Calu3 (cell line): Measurements from ENCODE around the gene TCFL5. TPM values are rescaled to one million over a fixed set of nuclear protein-coding genes. Genes with fewer than 3 reads are reported as not detected.

Experiments
- BruUV-seq: library from RNA; stranded (reverse); fragments of 400-500 nt; replicated peaks from 2 replicates; lab custom pipeline; 2021; lab: Mats Ljungman, UMichigan
- CTCF ChIA-PET: fragments of 300-600 bp; sonication (Branson Sonifier 250); formaldehyde crosslinking; loops from one replicate; lab custom pipeline; 2022; ENCODE audit warnings: antibody characterized with exemption; lab: Charles Lee
- DNase-seq: peaks from one replicate; pipeline ENCODE4 v3.0.0; 2022
- H3K27ac Mint-ChIP-seq: one replicate; pipeline ENCODE4 v1.8.0; 2022; ENCODE audit warnings: mixed read lengths; ENCODE audit not compliant: unreplicated experiment
- H3K27me3 Mint-ChIP-seq: one replicate; pipeline ENCODE4 v1.8.0; 2022; ENCODE audit warnings: mixed read lengths; ENCODE audit not compliant: unreplicated experiment
- H3K36me3 Mint-ChIP-seq: one replicate; pipeline ENCODE4 v1.8.0; 2022; ENCODE audit warnings: mild to moderate bottlenecking, moderate library complexity, mixed read lengths; ENCODE audit not compliant: insufficient read depth, unreplicated experiment
- H3K4me1 Mint-ChIP-seq: one replicate; pipeline ENCODE4 v1.8.0; 2022; ENCODE audit warnings: mild to moderate bottlenecking, low read depth, mixed read lengths; ENCODE audit not compliant: unreplicated experiment
- H3K4me3 Mint-ChIP-seq: one replicate; pipeline ENCODE4 v1.8.0; 2022; ENCODE audit warnings: mild to moderate bottlenecking, low read depth, moderate library complexity, mixed read lengths; ENCODE audit not compliant: unreplicated experiment
- H3K9me3 Mint-ChIP-seq: one replicate; pipeline ENCODE4 v1.8.0; 2022; ENCODE audit warnings: low read depth, mixed read lengths; ENCODE audit not compliant: unreplicated experiment
- CTCF ChIP-seq: fragments of 200-600 bp; IDR thresholded peaks from one replicate; pipeline ENCODE4 v1.8.0; 2022; ENCODE audit warnings: antibody characterized with exemption; ENCODE audit not compliant: unreplicated experiment
- intact Hi-C: fragments of 100-400 bp; cut with micrococcal nuclease; formaldehyde crosslinking; loops from one replicate; pipeline ENCODE4 v1.10.0; 2022; ENCODE audit not compliant: unreplicated experiment
- total RNA-seq: library from RNA; stranded (reverse); gene quantifications from 2 replicates; pipeline ENCODE4 v1.2.3, GENCODE V29; 2022

Gene TCFL5
- total RNA-seq, 1 experiment from 2014 or later: 22.3 TPM

- Mint-ChIP-seq H3K27me3 (no peaks in the 10 kb centered on the region), H3K4me3 (peak overlapping the region; percentile 53), H3K9me3 (no peaks in the 10 kb centered on the region), H3K27ac (no peak overlapping the region), H3K4me1 (peaks cover 17% of the 10 kb centered on the region), H3K36me3 (peaks cover 11% of the 10 kb centered on the region)
- CTCF ChIA-PET: interaction anchor here (0.6 to 1.0 kb wide), 3 partner anchors 52 to 353 kb away, joined by 3 to 9 read pairs (median 4); no protein-coding TSS in a partner anchor
- no peak for TF ChIP-seq CTCF
- DNase-seq: no peak
- intact Hi-C loops: no loop called here
- no TSS peak for BruUV-seq
Observed at GRCh38 chr20:62823688-62824475, 37.7 kb downstream of the TCFL5 start.

- H3K9me3 Mint-ChIP-seq: no peaks in the 10 kb centered on the region
Observed at GRCh38 chr20:62822788-62823651, 38.6 kb downstream of the TCFL5 start.

GRCh38 chr20:62822239-62822787 lies 39.3 kb downstream of the TCFL5 start:
- H3K4me1 Mint-ChIP-seq: peaks cover 24% of the 10 kb centered on the region
- H3K36me3 Mint-ChIP-seq: peaks cover 11% of the 10 kb centered on the region
- no peak overlapping the region for H3K27ac Mint-ChIP-seq
- intact Hi-C loops: loop anchor here (1.0 kb wide), 1 partner anchor 38 kb away; no protein-coding TSS in a partner anchor
- no peaks in the 10 kb centered on the region for H3K9me3 Mint-ChIP-seq
- H3K27me3 Mint-ChIP-seq: no peaks in the 10 kb centered on the region
- TF ChIP-seq CTCF: no peak
- DNase-seq: no peak
- H3K4me3 Mint-ChIP-seq: no peak overlapping the region
- BruUV-seq: no TSS peak
- CTCF ChIA-PET: interaction anchor here (0.6 to 1.4 kb wide), 20 partner anchors 9 to 577 kb away, joined by 3 to 10 read pairs (median 4); partner anchors contain the start of genes DIDO1, OGFR and TCFL5

More at GRCh38 chr20:62822788-62823651, 38.6 kb downstream of the TCFL5 start:
- intact Hi-C loops: loop anchor here (1.0 kb wide), 1 partner anchor 37 kb away; no protein-coding TSS in a partner anchor
- no TSS peak for BruUV-seq
- no peak overlapping the region for H3K27ac Mint-ChIP-seq
- TF ChIP-seq CTCF: peak; percentile 39
- CTCF ChIA-PET: interaction anchor here (0.6 to 1.4 kb wide), 22 partner anchors 8 to 578 kb away, joined by 3 to 10 read pairs (median 4); partner anchors contain the start of genes DIDO1, OGFR and TCFL5
- H3K36me3 Mint-ChIP-seq: peaks cover 11% of the 10 kb centered on the region
- H3K27me3 Mint-ChIP-seq: no peaks in the 10 kb centered on the region
- DNase-seq: peak; percentile 89
- H3K4me3 Mint-ChIP-seq: peak overlapping the region; percentile 34
- peaks cover 24% of the 10 kb centered on the region for H3K4me1 Mint-ChIP-seq

- H3K4me3 Mint-ChIP-seq: no peak overlapping the region
- no TSS peak for BruUV-seq
- intact Hi-C loops: loop anchor here (1.0 kb wide), 1 partner anchor 39 kb away; no protein-coding TSS in a partner anchor
- H3K9me3 Mint-ChIP-seq: no peaks in the 10 kb centered on the region
- no peak overlapping the region for H3K27ac Mint-ChIP-seq
- peaks cover 11% of the 10 kb centered on the region for H3K36me3 Mint-ChIP-seq
- DNase-seq: no peak
- H3K4me1 Mint-ChIP-seq: peaks cover 24% of the 10 kb centered on the region
- H3K27me3 Mint-ChIP-seq: no peaks in the 10 kb centered on the region
- TF ChIP-seq CTCF: no peak
- CTCF ChIA-PET: interaction anchor here (1.4 kb wide), 1 partner anchor 187 kb away, joined by 10 read pairs; no protein-coding TSS in a partner anchor
Observed at GRCh38 chr20:62821726-62822210, 39.9 kb downstream of the TCFL5 start.
